BE2C (cell line): ENCODE data around the gene MRPS7.

Experiments
- DNase-seq: peaks from one replicate; pipeline ENCODE4 v3.0.0-alpha.2; 2020
- H3K27me3 ChIP-seq: fragments of 250-450 bp; sonication (Bioruptor Pico); 2 replicates; pipeline ENCODE4 v1.5.1; 2020; ENCODE audit warnings: mild to moderate bottlenecking
- H3K36me3 ChIP-seq: fragments of 250-450 bp; sonication (Bioruptor Pico); 2 replicates; pipeline ENCODE4 v1.5.1; 2020; ENCODE audit warnings: mild to moderate bottlenecking
- H3K4me1 ChIP-seq: fragments of 250-450 bp; sonication (Bioruptor Pico); 2 replicates; pipeline ENCODE4 v1.5.1; 2020
- H3K4me3 ChIP-seq: 2 replicates; pipeline ENCODE4 v1.5.1; 2011; ENCODE audit warnings: low read depth, low read length
- H3K9me3 ChIP-seq: fragments of 250-450 bp; sonication (Bioruptor Pico); 2 replicates; pipeline ENCODE4 v1.5.1; 2020
- CTCF ChIP-seq: IDR thresholded peaks from 2 replicates; pipeline ENCODE4 v1.5.1; 2012; ENCODE audit warnings: mild to moderate bottlenecking, low read depth, low read length

MRPS7 gene

DNA sequence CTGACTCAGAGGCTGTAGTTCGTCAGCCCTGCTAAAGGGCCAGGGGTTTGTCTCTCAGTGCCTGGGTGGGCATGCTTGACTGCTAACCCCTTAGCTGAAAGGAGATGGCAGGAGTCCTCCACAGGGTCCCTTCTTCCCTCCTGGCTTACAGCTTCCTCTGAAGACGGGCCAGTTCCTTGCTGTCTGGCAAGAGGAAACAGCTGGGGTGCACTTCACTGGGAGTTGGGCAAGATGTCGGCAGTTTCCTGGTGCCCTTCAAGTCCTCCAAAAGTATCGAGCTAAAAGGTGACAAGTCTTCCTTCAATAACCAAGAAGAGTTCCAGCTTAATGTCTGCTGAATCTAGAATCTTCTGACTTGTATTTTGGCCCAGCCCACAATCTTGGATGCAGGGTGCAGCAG is 32.8 kb upstream of the MRPS7 start:
- Histone ChIP-seq H3K4me3 (no peak overlapping the region), H3K27me3 (no peaks in the 10 kb centered on the region), H3K36me3 (peaks cover 85% of the 10 kb centered on the region), H3K9me3 (no peaks in the 10 kb centered on the region), H3K4me1 (no peaks in the 10 kb centered on the region)
- DNase-seq: no peak
- no peak for TF ChIP-seq CTCF

GRCh38 chr17:75231071-75231470 is 30.6 kb upstream of the MRPS7 start:
- no peaks in the 10 kb centered on the region for H3K27me3 ChIP-seq
- TF ChIP-seq CTCF: no peak
- H3K4me3 ChIP-seq: no peak overlapping the region
- DNase-seq: no peak
- peaks cover 83% of the 10 kb centered on the region for H3K36me3 ChIP-seq
- H3K9me3 ChIP-seq: no peaks in the 10 kb centered on the region
- no peaks in the 10 kb centered on the region for H3K4me1 ChIP-seq

DNA sequence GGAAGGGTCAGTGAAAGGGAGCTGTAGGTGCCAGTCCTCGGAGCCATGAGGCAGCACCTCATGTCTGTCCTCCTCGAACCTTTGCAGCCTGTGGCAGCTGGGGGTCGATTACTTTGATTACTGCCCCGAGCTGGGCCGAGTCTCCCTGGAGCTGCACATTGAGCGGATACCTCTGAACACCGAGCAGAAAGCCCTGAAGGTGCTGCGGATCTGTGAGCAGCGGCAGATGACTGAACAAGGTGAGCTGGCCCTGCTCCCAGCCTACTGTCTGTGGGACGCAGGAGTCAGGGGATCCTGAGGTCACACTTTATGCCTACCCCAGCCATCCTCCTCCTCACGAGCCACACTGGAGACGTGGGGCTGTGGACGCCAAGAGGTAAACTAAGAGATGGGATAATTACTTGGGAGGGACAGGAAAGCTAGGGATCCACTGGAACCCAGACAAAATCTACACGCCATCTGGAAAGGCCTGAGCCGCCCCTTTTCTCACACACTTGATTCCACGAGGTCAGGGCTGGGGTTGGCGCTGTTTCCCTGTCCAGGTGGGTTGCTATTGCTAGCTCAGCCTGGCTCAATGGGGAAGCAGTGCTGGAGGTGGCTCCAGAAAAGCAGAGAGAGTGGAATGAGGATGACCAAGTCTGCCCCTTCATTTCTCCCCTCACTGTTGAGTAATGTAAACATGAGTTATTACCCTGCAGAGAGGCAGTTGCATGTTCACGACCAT is 29.8 kb upstream of the MRPS7 start:
- Histone ChIP-seq H3K9me3 (no peaks in the 10 kb centered on the region), H3K4me1 (no peaks in the 10 kb centered on the region), H3K36me3 (peaks cover 83% of the 10 kb centered on the region), H3K4me3 (no peak overlapping the region), H3K27me3 (no peaks in the 10 kb centered on the region)
- DNase-seq: no peak
- TF ChIP-seq CTCF: no peak

DNA sequence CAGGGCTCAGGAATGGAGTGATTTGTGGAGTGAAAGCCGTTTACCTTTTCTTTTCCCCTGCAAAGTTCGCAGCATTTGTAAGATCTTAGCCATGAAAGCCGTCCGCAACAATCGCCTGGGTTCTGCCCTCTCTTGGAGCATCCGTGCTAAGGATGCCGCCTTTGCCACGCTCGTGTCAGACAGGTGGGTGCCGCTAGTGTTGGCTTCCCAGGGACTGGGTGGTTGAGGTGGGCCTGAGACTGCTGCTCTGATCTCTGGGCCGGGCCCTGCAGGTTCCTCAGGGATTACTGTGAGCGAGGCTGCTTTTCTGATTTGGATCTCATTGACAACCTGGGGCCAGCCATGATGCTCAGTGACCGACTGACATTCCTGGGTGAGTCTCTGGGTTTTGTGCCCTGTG is 28.9 kb upstream of the MRPS7 start:
- Histone ChIP-seq H3K4me3 (no peak overlapping the region), H3K9me3 (no peaks in the 10 kb centered on the region), H3K27me3 (no peaks in the 10 kb centered on the region), H3K4me1 (no peaks in the 10 kb centered on the region), H3K36me3 (peaks cover 87% of the 10 kb centered on the region)
- TF ChIP-seq CTCF: no peak
- DNase-seq: no peak

GRCh38 chr17:75237100-75238014 is 24.3 kb upstream of the MRPS7 start:
- H3K4me3 ChIP-seq: no peak overlapping the region
- H3K27me3 ChIP-seq: no peaks in the 10 kb centered on the region
- no peak for DNase-seq
- no peak for TF ChIP-seq CTCF
- H3K4me1 ChIP-seq: no peaks in the 10 kb centered on the region; the same call in 1 of the 2 replicates
- H3K9me3 ChIP-seq: no peaks in the 10 kb centered on the region
- H3K36me3 ChIP-seq: peaks cover 87% of the 10 kb centered on the region
